ENCODE measurements around the gene MYH16. TPM values are rescaled to one million over a fixed set of nuclear protein-coding genes. Genes with fewer than 3 reads are reported as not detected.

The MYH16 gene
- total and polyA plus RNA-seq, 4 donors = not detected

DNA sequence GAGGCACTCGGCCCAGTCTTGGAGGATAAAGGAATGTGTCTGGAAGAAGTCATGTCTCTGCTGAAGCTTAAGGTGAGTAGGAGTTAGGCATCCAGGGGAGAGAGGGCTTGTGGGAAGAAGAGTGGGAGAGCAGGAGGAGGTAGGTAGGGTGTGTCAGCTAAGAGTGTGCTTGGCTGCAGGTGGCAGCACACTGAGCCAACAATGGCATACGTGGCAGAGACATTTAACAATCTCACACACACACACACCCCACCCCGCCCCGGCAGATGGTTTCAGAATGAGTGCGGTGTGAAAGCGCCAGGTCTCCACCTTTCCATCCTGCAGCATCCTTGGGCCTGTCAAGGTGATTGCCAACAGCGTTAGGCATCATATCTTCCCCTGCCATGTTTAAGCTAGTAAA is 41.9 kb downstream of the MYH16 start:
- no peak for DNase-seq (ENCODE audit: low spot score)
- Histone ChIP-seq H3K9me3 (ENCODE audit: control insufficient read depth in 4 of 4, low read length in 3 of 4) (peaks cover 0 to 4% (median 0%) of the 10 kb centered on the region in 4 donors), H3K27me3 (ENCODE audit: control insufficient read depth in 4 of 4, insufficient read depth in 4 of 4, low read length in 3 of 4) (no peaks in the 10 kb centered on the region), H3K4me1 (ENCODE audit: control insufficient read depth in 4 of 4, insufficient read depth in 4 of 4, low read length in 3 of 4) (peaks cover 0 to 5% (median 2%) of the 10 kb centered on the region in 4 donors), H3K9ac (ENCODE audit: low read depth in 1 of 2, low read length in 2 of 2) (no peak overlapping the region), H3K36me3 (ENCODE audit: control insufficient read depth in 4 of 4, insufficient read depth in 3 of 4, low read depth in 1 of 4, low read length in 3 of 4) (no peaks in the 10 kb centered on the region), H3K27ac (ENCODE audit: low read depth in 1 of 2, low read length in 2 of 2) (no peak overlapping the region), H3K4me3 (ENCODE audit: low read depth in 1 of 3, low read length in 3 of 3) (no peak overlapping the region)
- WGBS = 83% methylated on average over 7 of the region's 7 CpGs
- no peak for TF ChIP-seq TAF1 (conservative IDR thresholded peaks at IDR 0.05)
- TF ChIP-seq SP1 (IDR thresholded peaks at IDR 0.05) = no peak
- no peak for TF ChIP-seq HNF4A (conservative IDR thresholded peaks at IDR 0.05)
- TF ChIP-seq RAD21 (IDR thresholded peaks at IDR 0.05) = no peak
- TF ChIP-seq ZBTB33 (IDR thresholded peaks at IDR 0.05) = no peak
- TF ChIP-seq FOXA2 (IDR thresholded peaks at IDR 0.05) = no peak
- no peak for TF ChIP-seq HNF4G (IDR thresholded peaks at IDR 0.05)
- TF ChIP-seq, protein P1, sequence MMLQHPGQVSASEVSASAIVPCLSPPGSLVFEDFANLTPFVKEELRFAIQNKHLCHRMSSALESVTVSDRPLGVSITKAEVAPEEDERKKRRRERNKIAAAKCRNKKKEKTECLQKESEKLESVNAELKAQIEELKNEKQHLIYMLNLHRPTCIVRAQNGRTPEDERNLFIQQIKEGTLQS (IDR thresholded peaks at IDR 0.05) = no peak
- no peak for TF ChIP-seq NR2F2 (IDR thresholded peaks at IDR 0.05)
- TF ChIP-seq FOXA1 (IDR thresholded peaks at IDR 0.05) = no peak
- TF ChIP-seq YY1 (IDR thresholded peaks at IDR 0.05) = no peak
- no peak for TF ChIP-seq JUND (IDR thresholded peaks at IDR 0.05)
- TF ChIP-seq RXRA (IDR thresholded peaks at IDR 0.05) = no peak
- TF ChIP-seq MAX (IDR thresholded peaks at IDR 0.05) = no peak
- TF ChIP-seq, protein P2, sequence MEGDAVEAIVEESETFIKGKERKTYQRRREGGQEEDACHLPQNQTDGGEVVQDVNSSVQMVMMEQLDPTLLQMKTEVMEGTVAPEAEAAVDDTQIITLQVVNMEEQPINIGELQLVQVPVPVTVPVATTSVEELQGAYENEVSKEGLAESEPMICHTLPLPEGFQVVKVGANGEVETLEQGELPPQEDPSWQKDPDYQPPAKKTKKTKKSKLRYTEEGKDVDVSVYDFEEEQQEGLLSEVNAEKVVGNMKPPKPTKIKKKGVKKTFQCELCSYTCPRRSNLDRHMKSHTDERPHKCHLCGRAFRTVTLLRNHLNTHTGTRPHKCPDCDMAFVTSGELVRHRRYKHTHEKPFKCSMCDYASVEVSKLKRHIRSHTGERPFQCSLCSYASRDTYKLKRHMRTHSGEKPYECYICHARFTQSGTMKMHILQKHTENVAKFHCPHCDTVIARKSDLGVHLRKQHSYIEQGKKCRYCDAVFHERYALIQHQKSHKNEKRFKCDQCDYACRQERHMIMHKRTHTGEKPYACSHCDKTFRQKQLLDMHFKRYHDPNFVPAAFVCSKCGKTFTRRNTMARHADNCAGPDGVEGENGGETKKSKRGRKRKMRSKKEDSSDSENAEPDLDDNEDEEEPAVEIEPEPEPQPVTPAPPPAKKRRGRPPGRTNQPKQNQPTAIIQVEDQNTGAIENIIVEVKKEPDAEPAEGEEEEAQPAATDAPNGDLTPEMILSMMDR (IDR thresholded peaks at IDR 0.05; ENCODE audit: low read depth, low read length, missing input control) = no peak
- TF ChIP-seq EGR1 (IDR thresholded peaks at IDR 0.05; ENCODE audit: low read depth in 2 of 2) = no peak
- TF ChIP-seq REST (IDR thresholded peaks at IDR 0.05) = no peak
- TF ChIP-seq GABPA (IDR thresholded peaks at IDR 0.05 in 1 of 2, conservative IDR thresholded peaks at IDR 0.05 in 1 of 2) = no peak
